Liver (tissue), 9 donors: ENCODE results near the gene HEG1. TPM values are rescaled to one million over a fixed set of nuclear protein-coding genes. Genes with fewer than 3 reads are reported as not detected.

Experiments
- DNase-seq: peaks from one replicate; pipeline ENCODE4 v3.0.0-alpha.2; 2017; ENCODE audit warnings: low spot score
- H3K27ac ChIP-seq, 2 donors: one replicate each; pipeline ENCODE4 v1.7.0; 2013; ENCODE audit warnings: inconsistent platforms in 2 of 2, low read length in 2 of 2, control low read depth in 1 of 2, low read depth in 1 of 2, mild to moderate bottlenecking in 1 of 2
- H3K27me3 ChIP-seq, 4 donors: one replicate each; pipeline versions ENCODE4 v1.6.1 to v1.7.0; 2013; ENCODE audit warnings: low read length in 3 of 4, inconsistent platforms in 1 of 4, mild to moderate bottlenecking in 1 of 4, moderate library complexity in 1 of 4; ENCODE audit not compliant: control insufficient read depth in 4 of 4, insufficient read depth in 4 of 4
- H3K36me3 ChIP-seq, 4 donors: one replicate each; pipeline versions ENCODE4 v1.6.1 to v1.7.0; 2013; ENCODE audit warnings: low read length in 3 of 4, mild to moderate bottlenecking in 3 of 4, low read depth in 1 of 4, moderate library complexity in 1 of 4; ENCODE audit not compliant: control insufficient read depth in 4 of 4, insufficient read depth in 3 of 4
- H3K4me1 ChIP-seq, 4 donors: one replicate each; pipeline versions ENCODE4 v1.6.1 to v1.7.0; 2013; ENCODE audit warnings: low read length in 3 of 4, mild to moderate bottlenecking in 3 of 4, moderate library complexity in 1 of 4; ENCODE audit not compliant: control insufficient read depth in 4 of 4, insufficient read depth in 4 of 4
- H3K4me3 ChIP-seq, 3 donors: one replicate each; pipeline versions ENCODE4 v1.6.1 to v1.7.0; 2013; ENCODE audit warnings: low read length in 3 of 3, control low read depth in 1 of 3, low read depth in 1 of 3, mild to moderate bottlenecking in 1 of 3
- H3K9ac ChIP-seq, 2 donors: one replicate each; pipeline ENCODE4 v1.7.0; 2013; ENCODE audit warnings: low read length in 2 of 2, mild to moderate bottlenecking in 2 of 2, moderate library complexity in 2 of 2, control low read depth in 1 of 2, low read depth in 1 of 2
- H3K9me3 ChIP-seq, 4 donors: one replicate each; pipeline versions ENCODE4 v1.6.1 to v1.7.0; 2013; ENCODE audit warnings: low read length in 3 of 4; ENCODE audit not compliant: control insufficient read depth in 4 of 4
- CTCF ChIP-seq: fragments of 150-350 bp; IDR thresholded peaks from 2 replicates; pipeline ENCODE4 v1.5.1; 2017; ENCODE audit warnings: improper control_type of control experiment, low read depth, low read length; ENCODE audit not compliant: missing input control
- EGR1 ChIP-seq, 2 donors: IDR thresholded peaks; 2 replicates each; pipeline ENCODE4 v1.6.1; 2016 to 2018; ENCODE audit warnings: antibody characterized with exemption in 2 of 2, low read depth in 2 of 2
- FOXA1 ChIP-seq: IDR thresholded peaks from 2 replicates; pipeline ENCODE4 v1.6.1; 2016; ENCODE audit warnings: antibody characterized with exemption
- FOXA2 ChIP-seq: IDR thresholded peaks from 2 replicates; pipeline ENCODE4 v1.6.1; 2016; ENCODE audit warnings: antibody characterized with exemption
- GABPA ChIP-seq, 2 donors: IDR thresholded peaks in 1 of 2; conservative IDR thresholded peaks in 1 of 2; 2 replicates each; pipeline ENCODE4 v1.6.1; 2016; ENCODE audit warnings: antibody characterized with exemption in 2 of 2, mild to moderate bottlenecking in 1 of 2, moderate library complexity in 1 of 2
- HNF4A ChIP-seq, 2 donors: conservative IDR thresholded peaks; 2 replicates each; pipeline ENCODE4 v1.6.1; 2016; ENCODE audit warnings: antibody characterized with exemption in 2 of 2, mild to moderate bottlenecking in 2 of 2
- HNF4G ChIP-seq: IDR thresholded peaks from 2 replicates; pipeline ENCODE4 v1.6.1; 2016; ENCODE audit warnings: antibody characterized with exemption
- JUND ChIP-seq, 2 donors: IDR thresholded peaks; 2 replicates each; pipeline ENCODE4 v1.6.1; 2016; ENCODE audit warnings: antibody characterized with exemption in 2 of 2
- MAX ChIP-seq: IDR thresholded peaks from 2 replicates; pipeline ENCODE4 v1.6.1; 2016; ENCODE audit warnings: antibody characterized with exemption
- NR2F2 ChIP-seq: IDR thresholded peaks from 2 replicates; pipeline ENCODE4 v1.6.1; 2016; ENCODE audit warnings: antibody characterized with exemption
- RAD21 ChIP-seq, 2 donors: IDR thresholded peaks; 2 replicates each; pipeline ENCODE4 v1.6.1; 2016; ENCODE audit warnings: antibody characterized with exemption in 2 of 2, mild to moderate bottlenecking in 2 of 2
- RXRA ChIP-seq, 2 donors: IDR thresholded peaks; 2 replicates each; pipeline ENCODE4 v1.6.1; 2017 to 2018; ENCODE audit warnings: antibody characterized with exemption in 2 of 2, mild to moderate bottlenecking in 1 of 2
- SP1 ChIP-seq: IDR thresholded peaks from 2 replicates; pipeline ENCODE4 v1.6.1; 2018; ENCODE audit warnings: antibody characterized with exemption, mild to moderate bottlenecking
- TAF1 ChIP-seq: conservative IDR thresholded peaks from 2 replicates; pipeline ENCODE4 v1.6.1; 2016; ENCODE audit warnings: antibody characterized with exemption, mild to moderate bottlenecking
- YY1 ChIP-seq: IDR thresholded peaks from 2 replicates; pipeline ENCODE4 v1.6.1; 2016; ENCODE audit warnings: antibody characterized with exemption, mild to moderate bottlenecking
- WGBS: extraction: QIAGEN DNeasy Blood & Tissue Kit; methylation state at CpG from one replicate; pipeline ENCODE4 v1.1.7; 2013; 5-methylcytosine and 5-hydroxymethylcytosine counted together
- polyA plus RNA-seq, 2 donors: library from polyadenylated mRNA; stranded (reverse) in 1 of 2; unstranded in 1 of 2; fragments of 200-250 nt in 1 of 2; fragments of >200 nt in 1 of 2; fragmentation: Nextera tagmentation in 1 of 2; extraction: Ambion mirVana in 1 of 2; gene quantifications; one replicate each; pipeline versions ENCODE4 v1.2.1 to v1.2.3, GENCODE V29; 2013 to 2015
- total RNA-seq, 2 donors: library from RNA; depleted of rRNA; stranded (reverse); fragments of >200 nt; gene quantifications; one replicate each; pipeline ENCODE4 v1.2.3, GENCODE V29; 2014
- TF ChIP-seq, protein P1 (sequence below): IDR thresholded peaks from 2 replicates; pipeline ENCODE4 v1.6.1; 2016; ENCODE audit warnings: antibody characterized with exemption, mild to moderate bottlenecking
- TF ChIP-seq, protein P2 (sequence below): IDR thresholded peaks from 2 replicates; pipeline ENCODE4 v1.6.1; 2016; ENCODE audit warnings: antibody characterized with exemption
- TF ChIP-seq, protein P3 (sequence below): IDR thresholded peaks from 2 replicates; pipeline ENCODE4 v1.6.1; 2016; ENCODE audit warnings: antibody characterized with exemption
- donor health status: healthy.
- donor health status: healthy.
- donor health status: healthy.
- donor health status: healthy.
- donor health status: healthy.

The HEG1 gene
- total and polyA plus RNA-seq, 4 donors, result 1.4 to 16.0 (median 5.3) TPM

- peaks cover 0 to 2% (median 0%) of the 10 kb centered on the region in 4 donors for H3K36me3 ChIP-seq
- no peaks in the 10 kb centered on the region for H3K27me3 ChIP-seq
- peaks cover 0 to 26% (median 21%) of the 10 kb centered on the region in 4 donors for H3K4me1 ChIP-seq
- 91% methylated on average over 21 of the region's 21 CpGs for WGBS
- TF ChIP-seq CTCF, result no peak
- TF ChIP-seq JUND (IDR thresholded peaks at IDR 0.05), result no peak
- no peak for TF ChIP-seq GABPA (IDR thresholded peaks at IDR 0.05 in 1 of 2, conservative IDR thresholded peaks at IDR 0.05 in 1 of 2)
- no peak for TF ChIP-seq FOXA1
- no peak for TF ChIP-seq EGR1 (IDR thresholded peaks at IDR 0.05; ENCODE audit: low read depth in 2 of 2)
- TF ChIP-seq YY1, result no peak
- TF ChIP-seq RXRA (IDR thresholded peaks at IDR 0.05), result no peak
- TF ChIP-seq HNF4A (conservative IDR thresholded peaks at IDR 0.05), result no peak
- TF ChIP-seq, protein P1, sequence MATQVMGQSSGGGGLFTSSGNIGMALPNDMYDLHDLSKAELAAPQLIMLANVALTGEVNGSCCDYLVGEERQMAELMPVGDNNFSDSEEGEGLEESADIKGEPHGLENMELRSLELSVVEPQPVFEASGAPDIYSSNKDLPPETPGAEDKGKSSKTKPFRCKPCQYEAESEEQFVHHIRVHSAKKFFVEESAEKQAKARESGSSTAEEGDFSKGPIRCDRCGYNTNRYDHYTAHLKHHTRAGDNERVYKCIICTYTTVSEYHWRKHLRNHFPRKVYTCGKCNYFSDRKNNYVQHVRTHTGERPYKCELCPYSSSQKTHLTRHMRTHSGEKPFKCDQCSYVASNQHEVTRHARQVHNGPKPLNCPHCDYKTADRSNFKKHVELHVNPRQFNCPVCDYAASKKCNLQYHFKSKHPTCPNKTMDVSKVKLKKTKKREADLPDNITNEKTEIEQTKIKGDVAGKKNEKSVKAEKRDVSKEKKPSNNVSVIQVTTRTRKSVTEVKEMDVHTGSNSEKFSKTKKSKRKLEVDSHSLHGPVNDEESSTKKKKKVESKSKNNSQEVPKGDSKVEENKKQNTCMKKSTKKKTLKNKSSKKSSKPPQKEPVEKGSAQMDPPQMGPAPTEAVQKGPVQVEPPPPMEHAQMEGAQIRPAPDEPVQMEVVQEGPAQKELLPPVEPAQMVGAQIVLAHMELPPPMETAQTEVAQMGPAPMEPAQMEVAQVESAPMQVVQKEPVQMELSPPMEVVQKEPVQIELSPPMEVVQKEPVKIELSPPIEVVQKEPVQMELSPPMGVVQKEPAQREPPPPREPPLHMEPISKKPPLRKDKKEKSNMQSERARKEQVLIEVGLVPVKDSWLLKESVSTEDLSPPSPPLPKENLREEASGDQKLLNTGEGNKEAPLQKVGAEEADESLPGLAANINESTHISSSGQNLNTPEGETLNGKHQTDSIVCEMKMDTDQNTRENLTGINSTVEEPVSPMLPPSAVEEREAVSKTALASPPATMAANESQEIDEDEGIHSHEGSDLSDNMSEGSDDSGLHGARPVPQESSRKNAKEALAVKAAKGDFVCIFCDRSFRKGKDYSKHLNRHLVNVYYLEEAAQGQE, result no peak
- no peak for TF ChIP-seq NR2F2
- TF ChIP-seq FOXA2, result no peak
- no peak for TF ChIP-seq HNF4G
- no peak for TF ChIP-seq SP1
- TF ChIP-seq RAD21 (IDR thresholded peaks at IDR 0.05), result no peak
- no peak for TF ChIP-seq MAX
- TF ChIP-seq TAF1, result no peak
- TF ChIP-seq, protein P2, sequence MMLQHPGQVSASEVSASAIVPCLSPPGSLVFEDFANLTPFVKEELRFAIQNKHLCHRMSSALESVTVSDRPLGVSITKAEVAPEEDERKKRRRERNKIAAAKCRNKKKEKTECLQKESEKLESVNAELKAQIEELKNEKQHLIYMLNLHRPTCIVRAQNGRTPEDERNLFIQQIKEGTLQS, result no peak
- TF ChIP-seq, protein P3, sequence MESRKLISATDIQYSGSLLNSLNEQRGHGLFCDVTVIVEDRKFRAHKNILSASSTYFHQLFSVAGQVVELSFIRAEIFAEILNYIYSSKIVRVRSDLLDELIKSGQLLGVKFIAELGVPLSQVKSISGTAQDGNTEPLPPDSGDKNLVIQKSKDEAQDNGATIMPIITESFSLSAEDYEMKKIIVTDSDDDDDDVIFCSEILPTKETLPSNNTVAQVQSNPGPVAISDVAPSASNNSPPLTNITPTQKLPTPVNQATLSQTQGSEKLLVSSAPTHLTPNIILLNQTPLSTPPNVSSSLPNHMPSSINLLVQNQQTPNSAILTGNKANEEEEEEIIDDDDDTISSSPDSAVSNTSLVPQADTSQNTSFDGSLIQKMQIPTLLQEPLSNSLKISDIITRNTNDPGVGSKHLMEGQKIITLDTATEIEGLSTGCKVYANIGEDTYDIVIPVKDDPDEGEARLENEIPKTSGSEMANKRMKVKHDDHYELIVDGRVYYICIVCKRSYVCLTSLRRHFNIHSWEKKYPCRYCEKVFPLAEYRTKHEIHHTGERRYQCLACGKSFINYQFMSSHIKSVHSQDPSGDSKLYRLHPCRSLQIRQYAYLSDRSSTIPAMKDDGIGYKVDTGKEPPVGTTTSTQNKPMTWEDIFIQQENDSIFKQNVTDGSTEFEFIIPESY, result no peak
- H3K27ac ChIP-seq, result no peak overlapping the region
- no peak for DNase-seq
- H3K9me3 ChIP-seq, result no peaks in the 10 kb centered on the region
- no peak overlapping the region for H3K4me3 ChIP-seq
- no peak overlapping the region for H3K9ac ChIP-seq
These were observed 58.2 kb downstream of the HEG1 start for GRCh38 chr3:124997303-124998246.
